GM12891 (cell line): ENCODE results near the gene CAMK2N2.

Experiments used
- POLR2A ChIP-seq: IDR thresholded peaks from 2 replicates; pipeline ENCODE4 v1.6.1; 2011; ENCODE audit warnings: low read depth, low read length, control low read depth
- POLR2AphosphoS5 ChIP-seq: IDR thresholded peaks from 2 replicates; pipeline ENCODE4 v1.6.1; 2011; ENCODE audit warnings: low read depth, low read length, control low read depth
- POU2F2 ChIP-seq: IDR thresholded peaks from 2 replicates; pipeline ENCODE4 v1.6.1; 2011; ENCODE audit warnings: low read depth, mild to moderate bottlenecking, control low read depth, low read length, moderate library complexity
- SPI1 ChIP-seq: IDR thresholded peaks from 2 replicates; pipeline ENCODE4 v1.6.1; 2011; ENCODE audit warnings: low read depth, low read length, control low read depth
- TAF1 ChIP-seq: IDR thresholded peaks from 2 replicates; pipeline ENCODE4 v1.6.1; 2011; ENCODE audit warnings: low read depth, low read length, control low read depth

DNA sequence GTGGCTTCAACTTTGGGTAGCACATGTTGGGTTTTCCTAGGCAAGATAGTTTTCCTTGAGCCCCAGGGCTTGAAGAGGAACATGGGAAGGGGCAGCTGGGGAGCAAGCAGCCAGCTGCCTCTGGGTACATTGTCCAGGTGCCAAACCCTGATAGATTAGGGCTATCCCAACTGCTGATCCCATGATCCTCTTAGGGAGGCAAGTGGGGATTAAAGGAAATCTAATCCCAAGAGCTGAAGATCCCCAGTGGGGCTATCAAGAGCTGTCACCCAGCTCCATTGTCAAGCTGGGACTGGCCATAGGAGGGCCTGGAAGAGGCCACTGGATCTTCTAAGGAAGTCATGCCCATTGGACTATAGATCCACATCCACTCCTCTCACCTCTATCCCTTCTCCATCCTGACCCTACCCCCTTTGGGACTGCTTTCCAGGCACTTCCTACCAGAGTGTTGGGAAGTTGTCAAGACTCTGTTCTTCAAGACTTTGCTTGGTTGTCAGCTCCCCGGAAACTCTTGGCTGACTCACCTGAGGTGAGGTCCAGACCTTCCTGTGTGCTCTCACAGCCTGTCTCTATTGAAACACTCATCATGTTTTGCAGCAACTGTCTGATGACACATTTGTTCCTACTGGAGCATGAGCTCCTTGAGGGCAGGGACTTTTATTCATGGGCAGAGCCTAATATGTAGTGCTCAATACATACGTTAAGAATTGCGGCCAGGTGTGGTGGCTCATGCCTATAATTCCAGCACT, 5.9 kb downstream of the CAMK2N2 start:
- TF ChIP-seq POLR2A: no peak
- TF ChIP-seq TAF1: no peak
- TF ChIP-seq POLR2AphosphoS5: no peak
- no peak for TF ChIP-seq SPI1
- no peak for TF ChIP-seq POU2F2
